AG04450 (cell line): ENCODE data around the gene FDPS. TPM values are rescaled to one million over a fixed set of nuclear protein-coding genes. Genes with fewer than 3 reads are reported as not detected.

Experiments used
- CTCF ChIA-PET: fragments of 300-600, 350-600 bp; formaldehyde crosslinking; extraction: SDS; loops from one replicate; lab custom pipeline; 2022; ENCODE audit warnings: antibody characterized with exemption, inconsistent platforms; lab: Charles Lee
- POLR2A ChIA-PET: fragments of 350-600 bp; formaldehyde crosslinking; extraction: SDS; loops from one replicate; lab custom pipeline; 2021; ENCODE audit warnings: antibody characterized with exemption, inconsistent platforms; lab: Yijun Ruan, JAX
- DNase-seq: peaks from one replicate; pipeline ENCODE4 v3.0.0-alpha.2; 2011; ENCODE audit warnings: low read depth, low spot score
- H3K27ac ChIP-seq: one replicate; pipeline ENCODE4 v1.5.1; 2012; ENCODE audit warnings: low read depth, low read length, control low read depth
- H3K27me3 ChIP-seq: one replicate; pipeline ENCODE4 v1.6.0; 2012; ENCODE audit warnings: low read length; ENCODE audit not compliant: control insufficient read depth, insufficient read depth
- H3K4me3 ChIP-seq: 2 replicates; pipeline ENCODE4 v1.5.1; 2011; ENCODE audit warnings: mild to moderate bottlenecking, low read depth, low read length, control low read depth
- H3K9me3 ChIP-seq: 2 replicates; pipeline ENCODE4 v1.5.1; 2012; ENCODE audit warnings: low read length; ENCODE audit not compliant: control insufficient read depth, insufficient read depth
- CTCF ChIP-seq: IDR thresholded peaks from 2 replicates; pipeline ENCODE4 v1.5.1; 2011; ENCODE audit warnings: low read depth, low read length, control low read depth, inconsistent platforms
- polyA minus RNA-seq: library from RNA; depleted of rRNA, polyadenylated mRNA; stranded (reverse); fragments of >200 nt; gene quantifications from 2 replicates; pipeline ENCODE4 v1.2.3, GENCODE V29; 2011; rRNA and poly(A)+ RNA removed
- polyA plus RNA-seq: library from polyadenylated mRNA; depleted of rRNA; stranded (reverse); fragments of >200 nt; gene quantifications from 2 replicates; pipeline ENCODE4 v1.2.3, GENCODE V29; 2011; rRNA removed

Gene FDPS
- polyA plus RNA-seq: 140 and 146 TPM in 2 replicates
- 66.8 and 76.8 TPM in 2 replicates for polyA minus RNA-seq

- CTCF ChIA-PET: interaction anchor here (1.4 to 5.9 kb wide), 3 partner anchors 13 to 58 kb away, joined by 4 to 46 read pairs (median 10); partner anchors contain the start of gene RUSC1
- POLR2A ChIA-PET: interaction anchor here (0.6 to 1.4 kb wide), 5 partner anchors 13 to 1046 kb away, joined by 3 to 5 read pairs (median 3); partner anchors contain the start of gene RUSC1
- Histone ChIP-seq H3K27me3 (no peaks in the 10 kb centered on the region), H3K27ac (peak within 1 kb of the TSS; percentile 91), H3K4me3 (peak within 1 kb of the TSS; percentile 85), H3K9me3 (no peaks in the 10 kb centered on the region; the same call in 1 of the 2 replicates)
- peak; percentile 95 for DNase-seq
- no peak; the same call in 1 of the 2 replicates for TF ChIP-seq CTCF
Observed at GRCh38 chr1:155308493-155309422, at the start of gene FDPS. Gene FDPS, plus strand, starts transcription at chr1:155308866. Its CDS starts 924 bp downstream, at chr1:155309790.

- Histone ChIP-seq H3K4me3 (no peak overlapping the region), H3K9me3 (no peaks in the 10 kb centered on the region; the same call in 1 of the 2 replicates), H3K27ac (peak overlapping the region; percentile 11), H3K27me3 (no peaks in the 10 kb centered on the region)
- ChIA-PET CTCF (interaction anchor here (0.6 to 4.9 kb wide), 7 partner anchors 8 to 420 kb away, joined by 3 to 55 read pairs (median 4); partner anchors contain the start of gene HCN3), POLR2A (interaction anchor here (0.6 to 2.4 kb wide), 3 partner anchors 9 to 61 kb away, joined by 3 to 18 read pairs (median 4); partner anchors contain the start of genes CLK2 and RUSC1)
- no peak for DNase-seq
- no peak for TF ChIP-seq CTCF
Observed at GRCh38 chr1:155260276-155260675, 48.4 kb upstream of the FDPS start.

GRCh38 chr1:155261493-155261851 lies 47.2 kb upstream of the FDPS start:
- POLR2A ChIA-PET: interaction anchor here (1.0 to 2.4 kb wide), 4 partner anchors 9 to 387 kb away, joined by 3 to 18 read pairs (median 8); partner anchors contain the start of gene CLK2

GRCh38 chr1:155261852-155262673 lies 46.6 kb upstream of the FDPS start, which contains the start of gene SCAMP3:
Gene SCAMP3, minus strand, starts transcription at chr1:155262360. Its CDS starts 209 bp downstream, at chr1:155262151.
- Histone ChIP-seq H3K27me3 (no peaks in the 10 kb centered on the region), H3K4me3 (peak within 1 kb of the TSS; percentile 96), H3K9me3 (no peaks in the 10 kb centered on the region; the same call in 1 of the 2 replicates), H3K27ac (peak within 1 kb of the TSS; percentile 81)
- ChIA-PET CTCF (interaction anchor here (1.0 to 4.9 kb wide), 2 partner anchors 12 to 89 kb away, joined by 3 to 55 read pairs; partner anchors contain the start of gene KRTCAP2), POLR2A (interaction anchor here (0.5 to 2.4 kb wide), 7 partner anchors 9 to 387 kb away, joined by 3 to 18 read pairs (median 3); partner anchors contain the start of gene CLK2)
- DNase-seq: peak; percentile 96
- TF ChIP-seq CTCF: no peak

More at GRCh38 chr1:155261493-155261851, 47.2 kb upstream of the FDPS start:
- Histone ChIP-seq H3K9me3 (no peaks in the 10 kb centered on the region; the same call in 1 of the 2 replicates), H3K27me3 (no peaks in the 10 kb centered on the region), H3K4me3 (peak overlapping the region; percentile 96), H3K27ac (peak overlapping the region; percentile 81)
- CTCF ChIA-PET: interaction anchor here (1.0 to 4.9 kb wide), 3 partner anchors 11 to 89 kb away, joined by 3 to 55 read pairs (median 3); partner anchors contain the start of genes HCN3 and KRTCAP2
- TF ChIP-seq CTCF: no peak
- no peak for DNase-seq
